ENCODE measurements around the gene DNASE1L2.

DNA sequence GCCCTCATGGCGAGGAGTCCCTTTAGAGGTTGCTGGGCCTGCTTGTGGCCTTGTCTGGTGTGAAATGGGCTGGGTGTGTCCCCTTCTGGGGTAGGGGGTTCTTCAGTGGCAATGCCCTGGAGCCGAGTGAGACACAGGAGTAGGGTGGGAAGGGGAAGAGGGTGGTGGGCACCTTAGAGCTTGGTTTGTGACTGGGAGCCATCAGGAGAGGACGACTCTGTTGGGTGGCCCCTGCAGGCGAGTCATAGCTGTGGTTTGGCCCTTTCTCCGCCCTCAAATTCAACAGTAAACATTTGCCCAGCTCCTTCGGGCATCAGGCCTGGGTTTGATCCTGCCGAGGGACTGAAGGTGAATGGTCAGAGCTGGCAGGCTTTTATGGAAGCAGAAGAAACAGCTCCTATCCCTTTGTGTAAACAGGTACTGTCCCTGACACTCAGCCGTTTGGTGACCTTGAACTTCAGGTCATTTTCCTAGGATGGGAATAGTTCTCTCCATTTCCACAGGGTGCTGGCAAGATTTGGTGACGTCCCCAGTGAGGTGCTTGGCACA is 9.9 kb upstream of the DNASE1L2 start:
- TF ChIP-seq CTCF (IDR thresholded peaks at IDR 0.05): no peak
- no peak for TF ChIP-seq POLR2A (IDR thresholded peaks at IDR 0.05)
